Thoracic aorta (tissue), 2 donors: ENCODE results near the gene PAF1. TPM values are rescaled to one million over a fixed set of nuclear protein-coding genes. Genes with fewer than 3 reads are reported as not detected.
A peak's percentile ranks its signal among the peaks of the same experiment; 100 is the strongest.

Experiments used
- ATAC-seq: fragments of 150-250 bp; one replicate; pipeline ENCODE4 v1.8.0; 2017; ENCODE audit warnings: low read depth; ENCODE audit not compliant: insufficient number of reproducible peaks, low FRiP score
- DNase-seq: peaks from one replicate; pipeline ENCODE4 v3.0.0-alpha.2; 2020; ENCODE audit warnings: low spot score
- H3K27ac ChIP-seq, 2 donors: fragments of 200-600 bp; sonication (generic); 1 replicate in 1 of 2; 2 replicates in 1 of 2; pipeline ENCODE4 v1.5.1; 2016; ENCODE audit warnings: mild to moderate bottlenecking in 2 of 2, moderate library complexity in 2 of 2
- H3K27me3 ChIP-seq: fragments of 200-600 bp; sonication (generic); replicated peaks from 2 replicates; pipeline ENCODE4 v1.6.0; 2016; ENCODE audit warnings: mild to moderate bottlenecking; ENCODE audit not compliant: insufficient read depth
- H3K36me3 ChIP-seq: fragments of 200-600 bp; sonication (generic); one replicate; pipeline ENCODE4 v1.5.1; 2016
- H3K4me1 ChIP-seq, 2 donors: fragments of 200-600 bp; sonication (generic); 1 replicate in 1 of 2; 2 replicates in 1 of 2; pipeline versions ENCODE4 v1.5.1 to v1.6.0; 2016; ENCODE audit warnings: low read depth in 2 of 2, mild to moderate bottlenecking in 1 of 2; ENCODE audit not compliant: control insufficient read depth in 1 of 2
- H3K4me3 ChIP-seq: fragments of 200-600 bp; sonication (generic); 2 replicates; pipeline ENCODE4 v1.5.1; 2016; ENCODE audit warnings: mild to moderate bottlenecking
- H3K9me3 ChIP-seq: fragments of 200-600 bp; sonication (generic); 2 replicates; pipeline ENCODE4 v1.5.1; 2016
- CTCF ChIP-seq: fragments of 200-600 bp; sonication (generic); IDR thresholded peaks from one replicate; pipeline ENCODE4 v1.5.1; 2019; ENCODE audit warnings: antibody characterized with exemption
- total RNA-seq, 2 donors: library from RNA; depleted of rRNA; stranded (reverse); fragments of >200 nt; gene quantifications; one replicate each; pipeline versions ENCODE4 v1.1.0 to v1.2.3, GENCODE V29; 2016

Gene PAF1
- total RNA-seq, 2 donors from 2014 or later = 25.7 to 34.5 TPM

GRCh38 chr19:39410017-39410830 lies 19.3 kb upstream of the PAF1 start:
- Histone ChIP-seq H3K27ac (peak overlapping the region; percentile 100), H3K27me3 (no peaks in the 10 kb centered on the region), H3K36me3 (peaks cover 20% of the 10 kb centered on the region), H3K4me1 (peaks cover 27 to 40% of the 10 kb centered on the region in 2 donors), H3K4me3 (peak overlapping the region; percentile 94), H3K9me3 (no peaks in the 10 kb centered on the region)
- no peak for ATAC-seq
- DNase-seq = no peak
- no peak for TF ChIP-seq CTCF

GRCh38 chr19:39409208-39410016 lies 18.5 kb upstream of the PAF1 start:
- ATAC-seq = peak; percentile 0
- H3K27me3 ChIP-seq = no peaks in the 10 kb centered on the region
- peaks cover 25 to 39% of the 10 kb centered on the region in 2 donors for H3K4me1 ChIP-seq
- H3K9me3 ChIP-seq = no peaks in the 10 kb centered on the region
- H3K4me3 ChIP-seq = peak overlapping the region; percentile 94
- H3K27ac ChIP-seq = peak overlapping the region; percentile 100
- DNase-seq = peak; percentile 69
- peaks cover 20% of the 10 kb centered on the region for H3K36me3 ChIP-seq
- no peak for TF ChIP-seq CTCF

- Histone ChIP-seq H3K4me3 (peak overlapping the region; percentile 94), H3K9me3 (no peaks in the 10 kb centered on the region), H3K4me1 (peaks cover 23 to 37% of the 10 kb centered on the region in 2 donors), H3K27me3 (no peaks in the 10 kb centered on the region), H3K36me3 (peaks cover 20% of the 10 kb centered on the region), H3K27ac (peak overlapping the region; percentile 100)
- DNase-seq (no peak), ATAC-seq (no peak)
- TF ChIP-seq CTCF = no peak
These were observed 17.7 kb upstream of the PAF1 start for GRCh38 chr19:39408392-39409207.

GRCh38 chr19:39407660-39408391 lies 16.9 kb upstream of the PAF1 start:
- Histone ChIP-seq H3K4me1 (peaks cover 23 to 37% of the 10 kb centered on the region in 2 donors), H3K4me3 (peak overlapping the region; percentile 94)
- no peak for TF ChIP-seq CTCF

More at GRCh38 chr19:39407660-39408391, 16.9 kb upstream of the PAF1 start:
- ATAC-seq = no peak
- Histone ChIP-seq H3K9me3 (no peaks in the 10 kb centered on the region), H3K27me3 (no peaks in the 10 kb centered on the region), H3K36me3 (peaks cover 20% of the 10 kb centered on the region), H3K27ac (peak overlapping the region; percentile 100)
- no peak for DNase-seq
